ENCODE results near the gene GADD45GIP1.

DNA sequence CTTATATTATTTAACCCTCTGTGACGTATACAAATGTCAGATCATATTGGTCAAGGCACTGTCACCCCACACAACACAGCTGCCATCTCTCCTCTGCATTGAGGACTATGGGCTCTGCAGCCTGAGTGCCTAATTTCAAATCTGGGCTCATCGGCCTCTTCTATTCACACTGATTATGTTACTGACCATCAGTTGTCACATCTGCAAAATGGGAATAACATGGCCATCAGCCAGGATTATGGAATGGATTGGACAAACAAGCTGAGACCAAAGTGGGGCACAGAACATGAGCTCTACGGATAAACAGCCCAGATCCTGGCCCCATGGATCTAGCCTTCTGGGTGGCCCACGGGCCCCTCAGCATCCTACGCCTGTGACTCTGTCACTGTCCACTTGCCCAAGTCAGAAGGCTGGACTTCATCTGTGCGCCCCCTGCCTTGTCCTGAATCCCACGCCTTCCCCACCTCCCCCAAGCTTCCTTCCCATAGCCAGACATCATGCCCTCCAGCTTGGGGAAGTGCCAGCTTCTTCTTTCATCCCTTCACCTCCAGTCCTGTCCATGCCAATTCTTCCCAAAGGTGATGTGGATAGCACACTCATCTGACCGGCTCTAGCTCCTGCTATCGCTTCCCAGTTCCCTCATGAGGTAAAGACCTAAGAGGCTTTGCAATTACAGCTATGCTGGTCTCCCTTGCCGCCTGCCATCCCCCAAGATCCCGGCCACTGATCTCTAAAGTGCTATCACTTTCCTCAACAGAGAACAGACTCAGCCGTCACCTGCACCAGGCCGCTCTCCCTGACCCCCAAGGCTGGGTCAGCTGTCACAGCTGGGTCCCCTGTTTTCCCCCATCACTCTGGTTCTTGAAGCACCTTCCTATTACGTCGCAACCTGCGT, 24.4 kb downstream of the GADD45GIP1 start:
- TF ChIP-seq, protein P1, sequence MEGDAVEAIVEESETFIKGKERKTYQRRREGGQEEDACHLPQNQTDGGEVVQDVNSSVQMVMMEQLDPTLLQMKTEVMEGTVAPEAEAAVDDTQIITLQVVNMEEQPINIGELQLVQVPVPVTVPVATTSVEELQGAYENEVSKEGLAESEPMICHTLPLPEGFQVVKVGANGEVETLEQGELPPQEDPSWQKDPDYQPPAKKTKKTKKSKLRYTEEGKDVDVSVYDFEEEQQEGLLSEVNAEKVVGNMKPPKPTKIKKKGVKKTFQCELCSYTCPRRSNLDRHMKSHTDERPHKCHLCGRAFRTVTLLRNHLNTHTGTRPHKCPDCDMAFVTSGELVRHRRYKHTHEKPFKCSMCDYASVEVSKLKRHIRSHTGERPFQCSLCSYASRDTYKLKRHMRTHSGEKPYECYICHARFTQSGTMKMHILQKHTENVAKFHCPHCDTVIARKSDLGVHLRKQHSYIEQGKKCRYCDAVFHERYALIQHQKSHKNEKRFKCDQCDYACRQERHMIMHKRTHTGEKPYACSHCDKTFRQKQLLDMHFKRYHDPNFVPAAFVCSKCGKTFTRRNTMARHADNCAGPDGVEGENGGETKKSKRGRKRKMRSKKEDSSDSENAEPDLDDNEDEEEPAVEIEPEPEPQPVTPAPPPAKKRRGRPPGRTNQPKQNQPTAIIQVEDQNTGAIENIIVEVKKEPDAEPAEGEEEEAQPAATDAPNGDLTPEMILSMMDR (conservative IDR thresholded peaks at IDR 0.05), result no peak
- no peak for TF ChIP-seq EZH2 (IDR thresholded peaks at IDR 0.05; ENCODE audit: low read depth)

All from PC-9 (cell line).